SH-SY5Y (cell line): ENCODE data around the gene TBC1D24.

Experiments used
- GATA2 ChIP-seq: IDR thresholded peaks from 2 replicates; pipeline ENCODE4 v1.6.1; 2011; ENCODE audit warnings: mild to moderate bottlenecking, low read depth, low read length
- GATA3 ChIP-seq: IDR thresholded peaks from 2 replicates; pipeline ENCODE4 v1.6.1; 2011; ENCODE audit warnings: low read depth, mild to moderate bottlenecking, low read length, moderate library complexity

GRCh38 chr16:2478279-2478678, 3.4 kb downstream of the TBC1D24 start:
- no peak for TF ChIP-seq GATA3
- no peak for TF ChIP-seq GATA2
